HG02610 (cell line): Measurements from ENCODE around the gene RAMP3.

Experiments
- ATAC-seq: cut with Tn5 transposase; IDR thresholded peaks from one replicate; pipeline ENCODE4 v1.9.1; 2021; ENCODE audit warnings: mild to moderate bottlenecking, moderate library complexity; ENCODE audit not compliant: unreplicated experiment

RAMP3 gene

DNA sequence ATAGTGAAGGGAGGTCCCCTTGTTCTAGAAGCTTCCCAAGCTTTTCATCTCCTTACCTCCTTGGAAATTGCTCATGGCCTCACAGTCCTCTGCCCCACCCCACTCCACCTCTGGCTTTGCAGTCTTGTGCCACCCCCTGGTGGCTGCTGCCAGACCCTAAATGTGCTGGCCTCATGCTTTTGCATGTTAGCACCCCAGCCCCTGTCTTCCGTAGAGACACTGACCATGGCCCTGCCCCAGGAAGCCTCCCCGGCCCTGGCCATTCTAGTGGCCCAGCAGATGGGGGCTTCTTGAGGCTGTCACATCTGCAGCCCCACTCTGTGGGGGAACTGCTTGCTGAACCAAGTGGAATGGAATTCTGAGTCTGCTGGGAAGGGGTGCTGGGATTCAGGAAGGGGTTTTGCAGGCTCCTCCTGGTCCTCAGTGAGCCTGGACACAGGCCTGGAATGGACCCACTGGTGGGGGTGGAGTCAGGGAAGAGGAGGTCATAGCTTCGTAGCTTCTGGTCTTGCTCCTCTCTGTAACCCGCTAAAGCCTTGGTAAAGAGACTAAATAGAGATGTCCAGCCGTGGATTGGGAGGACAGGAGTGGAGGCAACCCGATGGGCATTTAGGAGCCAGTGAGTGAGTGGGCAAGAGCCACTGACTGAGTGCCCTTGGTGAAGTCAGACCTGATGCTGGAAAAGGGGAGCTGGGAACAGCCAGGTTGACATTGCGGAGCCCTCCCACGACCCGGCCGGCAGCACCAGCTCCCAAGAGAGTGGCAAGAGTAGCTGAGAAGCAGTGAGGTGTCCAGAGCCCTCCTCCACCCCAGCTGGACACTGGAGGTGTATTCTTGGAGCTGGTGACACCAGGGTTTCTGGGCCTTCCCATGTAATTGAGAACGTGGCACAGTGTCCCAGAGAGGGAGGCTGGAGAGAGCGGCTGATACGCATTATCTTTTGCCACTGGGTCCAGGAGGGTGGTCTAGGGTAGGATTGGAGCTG lies 20.9 kb downstream of the RAMP3 start:
- no peak for ATAC-seq

DNA sequence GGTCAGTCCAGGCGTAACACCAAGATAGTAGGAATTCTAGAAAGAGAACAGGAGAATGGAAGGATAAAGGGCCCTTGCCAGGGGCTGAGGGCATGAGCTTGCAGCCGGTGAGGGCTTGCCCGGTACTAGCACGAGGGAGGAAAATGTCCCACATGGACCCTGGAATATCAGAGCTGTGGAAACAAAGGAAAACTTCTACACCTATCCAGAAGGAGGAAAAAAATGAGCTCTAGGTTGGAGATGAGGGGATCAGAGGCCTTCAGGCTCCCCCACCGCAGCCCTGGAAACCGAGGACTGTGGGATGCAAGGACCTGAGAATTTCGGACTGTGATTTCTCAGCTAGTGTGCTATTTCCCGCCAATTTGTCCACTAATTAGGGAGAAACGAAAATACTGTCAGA lies 22.1 kb downstream of the RAMP3 start:
- ATAC-seq: no peak

DNA sequence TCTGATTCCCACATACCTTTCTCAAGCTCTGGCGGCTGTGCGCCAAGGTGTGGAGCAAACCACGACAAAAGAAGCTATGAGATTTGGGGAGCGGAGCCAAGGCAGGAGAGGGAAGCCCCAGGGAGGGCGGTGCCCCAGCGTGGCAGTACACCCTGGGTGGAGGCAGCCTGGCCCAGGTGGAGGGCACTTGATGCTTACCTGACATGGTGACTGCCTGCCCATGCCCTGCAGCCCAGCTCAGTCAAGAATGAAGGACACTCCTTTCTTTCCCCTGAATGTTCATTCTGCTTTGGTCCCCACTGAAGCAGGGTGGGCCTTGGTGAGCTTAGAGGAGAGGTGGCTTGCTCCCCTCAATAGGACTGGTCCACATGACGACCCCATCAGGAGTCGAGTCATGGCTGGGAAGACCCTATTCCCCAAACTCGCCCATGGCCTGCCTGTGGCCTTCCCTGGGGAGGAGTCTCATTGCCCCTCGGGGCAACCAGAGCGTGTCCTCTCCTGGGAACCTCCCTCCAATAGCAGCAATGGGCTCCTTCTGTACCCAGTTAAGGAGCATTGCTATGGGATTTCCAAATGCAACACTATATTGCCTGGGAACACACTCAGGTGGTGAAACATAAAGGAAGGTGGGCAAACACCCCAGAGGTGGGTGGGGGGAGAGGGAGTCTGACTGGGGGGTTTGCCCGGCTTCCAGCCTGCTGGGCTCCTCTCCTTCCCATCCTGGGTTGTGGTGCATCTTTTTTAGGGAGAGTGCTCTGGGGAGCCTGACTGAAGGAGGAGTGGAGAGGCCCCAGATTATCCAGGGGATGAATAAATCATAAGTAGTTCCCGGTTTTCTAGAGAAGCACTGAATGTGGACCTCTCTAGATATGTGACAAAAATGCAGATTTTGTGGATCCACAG lies 22.7 kb downstream of the RAMP3 start:
- no peak for ATAC-seq

DNA sequence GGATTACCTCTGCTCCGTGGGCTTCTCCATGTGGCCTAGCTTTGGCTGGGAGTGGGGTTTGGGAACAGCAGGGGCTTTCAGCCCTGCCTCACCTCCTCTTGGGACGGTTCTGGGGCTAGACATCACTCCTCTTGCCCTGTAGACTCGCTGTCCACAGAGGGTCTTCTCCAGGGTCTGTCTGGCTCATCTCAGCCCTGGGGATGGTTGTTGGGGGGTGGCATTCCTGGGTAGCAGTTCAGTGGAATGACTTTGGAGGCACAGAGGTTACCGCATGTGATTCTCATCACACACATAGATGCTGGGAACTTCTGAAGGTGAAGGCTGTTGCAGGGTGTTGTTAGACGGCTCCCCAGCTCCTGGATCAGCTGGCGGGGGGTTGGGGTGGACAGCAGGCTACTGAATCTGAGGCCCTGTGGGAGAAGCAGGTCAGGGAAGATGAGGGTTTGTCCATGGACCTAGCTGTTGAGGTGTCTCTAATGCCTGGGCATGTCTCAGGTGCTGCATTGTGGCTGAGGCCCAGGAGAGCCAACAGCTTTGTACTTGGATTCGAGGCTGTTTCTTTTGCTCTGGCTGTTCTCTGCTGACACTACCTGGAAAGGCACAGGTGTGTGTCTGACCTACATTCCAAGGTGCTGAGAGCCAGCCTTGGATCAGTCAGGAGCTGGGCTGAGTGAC lies 23.8 kb downstream of the RAMP3 start:
- no peak for ATAC-seq

DNA sequence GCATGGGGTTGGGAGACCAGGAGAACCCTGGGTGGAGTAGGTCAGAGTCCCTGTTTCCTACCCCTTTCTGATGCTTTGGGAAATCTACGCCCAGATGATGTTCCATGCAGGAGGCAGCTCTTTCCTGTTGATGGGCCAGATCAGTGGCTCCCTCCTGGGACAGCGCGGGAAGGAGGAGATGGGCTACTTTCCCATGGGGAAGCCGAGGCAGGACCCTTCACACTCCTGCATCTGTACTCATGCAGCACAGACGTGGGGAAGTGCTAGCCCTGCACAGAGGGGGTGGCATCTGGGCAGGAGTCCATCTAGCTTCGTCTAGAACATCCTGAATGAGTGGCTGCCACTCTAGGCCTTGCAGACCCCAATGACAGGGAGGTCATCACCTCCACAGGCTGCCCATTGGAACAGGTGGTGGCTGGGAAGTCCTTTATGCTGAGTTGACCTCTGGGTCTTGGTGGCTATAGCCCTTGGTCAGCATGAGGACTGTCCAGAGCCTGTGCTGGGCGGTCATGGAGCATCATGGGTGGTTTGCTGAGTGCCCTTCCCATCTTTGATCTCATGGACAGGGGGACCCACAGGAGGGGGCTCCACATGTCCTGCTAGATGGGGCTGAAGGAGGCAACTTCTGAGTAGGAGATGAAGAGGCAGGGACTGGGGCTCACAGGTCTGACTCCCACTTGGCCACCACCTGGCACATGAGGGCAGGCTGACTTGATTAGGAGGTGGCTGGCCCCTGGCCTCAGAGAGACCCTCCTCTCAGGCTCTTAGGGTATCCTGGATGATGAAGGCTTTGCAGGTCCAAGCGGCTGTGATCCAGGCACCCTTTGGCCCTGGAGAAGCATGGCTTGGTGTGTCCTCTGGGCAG lies 24.6 kb downstream of the RAMP3 start:
- no peak for ATAC-seq

DNA sequence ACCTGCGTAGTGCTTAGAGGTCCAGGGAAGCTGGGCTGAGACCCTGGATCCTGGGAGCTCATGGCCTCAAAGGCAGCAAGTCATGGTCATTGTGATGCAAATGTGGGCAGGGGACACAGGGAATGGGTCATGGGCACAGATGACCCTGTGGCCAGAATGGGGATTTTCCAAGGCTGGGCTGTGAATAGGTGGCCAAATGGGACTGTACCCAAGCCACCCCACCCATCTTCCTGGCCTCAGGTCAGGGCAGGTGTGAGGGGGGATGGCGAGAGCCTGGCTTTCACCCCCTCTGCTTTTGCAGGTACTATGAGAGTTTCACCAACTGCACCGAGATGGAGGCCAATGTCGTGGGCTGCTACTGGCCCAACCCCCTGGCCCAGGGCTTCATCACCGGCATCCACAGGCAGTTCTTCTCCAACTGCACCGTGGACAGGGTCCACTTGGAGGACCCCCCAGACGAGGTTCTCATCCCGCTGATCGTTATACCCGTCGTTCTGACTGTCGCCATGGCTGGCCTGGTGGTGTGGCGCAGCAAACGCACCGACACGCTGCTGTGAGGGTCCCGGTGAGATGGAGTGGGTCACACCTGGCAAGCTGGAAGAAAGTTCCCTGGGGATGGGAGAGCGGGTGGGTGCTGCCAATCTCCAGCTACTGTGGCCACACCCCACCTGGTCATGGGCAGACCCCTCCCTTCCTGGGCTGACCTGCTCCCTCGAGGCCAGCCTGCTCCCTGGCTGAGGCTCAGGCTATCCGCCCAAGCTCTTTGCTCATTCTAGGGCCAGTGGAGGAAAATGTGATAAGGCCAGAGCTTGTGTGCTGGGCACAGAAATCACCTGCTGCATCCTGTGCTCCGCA lies 25.5 kb downstream of the RAMP3 start:
- no peak for ATAC-seq

DNA sequence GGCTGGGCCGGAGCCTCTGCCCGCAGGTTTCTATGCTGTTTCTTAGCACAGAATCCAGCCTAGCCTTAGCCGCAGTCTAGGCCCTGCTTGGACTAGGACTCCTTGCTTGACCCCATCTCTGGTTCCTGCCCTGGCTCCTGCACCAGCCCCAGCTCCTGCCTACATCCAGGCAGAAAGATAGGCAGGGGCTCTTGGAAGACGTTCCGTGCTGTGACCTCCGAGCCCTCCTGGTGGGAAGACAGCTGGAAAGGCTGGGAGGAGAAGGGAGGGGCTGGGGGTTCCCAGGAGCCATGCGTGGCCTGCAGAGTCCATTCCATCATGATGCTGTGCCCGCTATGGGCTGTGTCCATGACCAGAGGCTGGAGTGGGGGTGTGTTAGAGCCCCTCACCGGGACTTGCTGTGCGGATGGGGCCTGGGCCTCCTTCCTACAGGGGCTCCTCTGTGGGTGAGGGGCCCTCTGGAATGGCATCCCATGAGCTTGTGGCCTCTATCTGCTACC lies 26.2 kb downstream of the RAMP3 start:
- no peak for ATAC-seq

DNA sequence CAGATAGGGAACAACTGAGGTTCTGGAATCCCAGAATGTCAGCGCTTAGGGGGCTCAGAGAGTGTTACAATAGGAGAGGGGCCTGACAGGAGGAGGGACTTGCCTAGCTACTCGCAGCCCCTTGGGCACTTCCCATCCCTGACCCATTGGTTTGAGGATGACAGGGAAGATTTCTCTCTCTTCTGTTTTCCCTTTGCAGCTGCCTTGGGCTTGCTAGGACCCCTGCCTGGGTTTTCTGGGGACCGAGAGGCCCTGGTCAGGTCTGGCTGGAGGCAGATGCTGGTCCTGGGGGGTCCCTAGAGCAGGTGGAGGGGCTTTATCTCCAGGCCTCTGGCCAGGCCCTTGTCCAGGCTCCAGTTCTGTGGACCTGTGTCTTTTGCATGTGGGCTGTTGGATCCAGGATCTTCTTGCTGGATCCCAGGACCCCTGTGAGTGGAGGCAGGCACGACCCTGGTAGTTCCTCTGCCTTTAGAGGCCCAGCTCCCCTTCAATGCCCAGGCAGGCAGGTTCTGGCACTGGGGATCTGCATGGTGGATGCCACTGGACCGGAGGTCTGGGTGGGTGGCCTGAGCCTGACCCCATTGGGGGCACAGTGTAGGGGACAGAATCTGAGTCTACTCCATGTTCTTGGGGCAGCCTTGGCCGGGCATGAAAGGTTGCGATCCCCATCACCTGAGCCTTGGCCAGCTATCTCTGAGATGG lies 26.9 kb downstream of the RAMP3 start:
- ATAC-seq: no peak

DNA sequence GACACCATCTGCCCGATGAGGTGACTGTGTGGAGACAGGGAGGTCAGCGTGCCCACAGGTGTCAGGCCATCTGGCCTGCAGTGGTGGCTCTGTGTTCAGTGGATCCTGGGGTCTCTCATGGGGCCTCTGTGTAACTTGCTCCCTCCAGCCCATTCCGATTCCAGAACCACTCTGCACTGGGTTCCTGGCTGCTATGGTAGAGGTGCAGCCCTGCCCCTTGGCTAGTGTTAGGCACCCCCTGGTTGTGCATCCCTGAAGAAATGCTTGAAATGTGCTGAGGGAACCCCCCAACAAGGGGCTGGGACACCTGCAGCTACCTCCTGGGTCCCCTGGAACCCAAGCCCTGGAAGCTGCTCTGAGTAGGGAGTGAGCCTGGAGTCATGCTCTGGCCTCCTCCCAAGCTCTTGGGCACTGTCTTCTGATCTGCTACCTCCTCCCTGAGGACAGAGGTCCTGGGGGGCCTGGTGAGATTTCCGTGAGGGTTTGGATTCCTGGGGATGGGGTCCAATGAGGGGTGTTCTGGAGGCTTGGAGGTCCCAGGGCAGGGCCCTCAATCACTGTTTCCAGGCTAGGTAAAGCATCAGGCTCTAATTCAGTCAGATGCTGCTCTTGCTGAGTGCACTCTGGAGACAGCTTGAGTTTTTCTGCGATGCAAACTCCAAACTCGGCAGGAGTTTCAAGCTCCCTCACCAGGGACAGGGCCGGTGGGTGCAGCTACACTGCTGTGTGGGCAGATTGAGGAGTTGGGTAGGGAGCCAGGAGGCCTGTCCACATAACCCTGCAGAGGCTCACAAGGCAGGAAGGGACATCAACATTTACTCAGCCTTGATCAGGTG lies 27.7 kb downstream of the RAMP3 start:
- ATAC-seq: no peak

DNA sequence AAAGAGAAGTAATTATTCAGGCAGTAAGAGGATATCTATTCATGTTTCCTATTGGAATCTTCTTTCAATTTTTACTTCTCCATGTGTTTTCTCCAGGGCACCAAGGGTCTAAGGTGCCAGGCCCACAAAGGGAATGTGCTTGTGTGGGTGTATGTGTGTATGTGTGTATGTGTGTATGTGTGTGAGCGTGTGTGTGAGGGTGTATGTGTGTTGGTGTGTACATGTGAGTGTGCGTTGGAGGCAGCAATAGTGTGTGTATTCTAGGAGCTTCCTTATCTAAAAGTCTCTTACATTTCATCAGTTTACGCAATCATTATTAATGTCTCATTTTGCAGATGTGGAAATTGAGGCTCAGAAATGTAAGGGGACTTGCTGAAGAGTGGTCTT lies 28.3 kb downstream of the RAMP3 start:
- no peak for ATAC-seq

DNA sequence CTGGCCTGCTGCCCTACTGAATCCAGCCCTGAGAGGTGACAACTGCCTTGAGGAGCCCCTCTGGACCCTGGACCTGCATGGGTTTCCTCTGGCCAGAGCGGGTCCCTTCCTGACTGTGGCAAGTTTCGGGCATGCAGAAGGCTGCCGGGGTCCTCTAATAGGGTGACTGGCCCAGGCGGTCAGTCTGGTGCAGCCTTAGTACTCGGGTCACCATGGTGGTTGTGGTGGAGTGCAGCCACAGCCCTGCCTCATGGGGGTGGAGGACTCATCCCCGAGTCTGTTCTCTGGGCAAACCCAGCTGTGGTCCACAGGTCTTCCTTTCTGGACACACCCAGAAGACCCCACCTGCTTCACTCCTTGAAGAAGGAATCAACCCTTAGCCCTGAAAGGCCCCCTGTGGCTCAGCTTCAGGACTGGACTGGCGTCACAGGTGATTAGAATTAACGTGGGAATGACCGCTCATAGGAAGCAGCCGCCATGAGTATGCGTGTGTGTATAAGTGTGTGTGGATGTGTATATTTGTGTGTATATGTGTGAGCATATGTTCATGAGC lies 28.7 kb downstream of the RAMP3 start:
- no peak for ATAC-seq

DNA sequence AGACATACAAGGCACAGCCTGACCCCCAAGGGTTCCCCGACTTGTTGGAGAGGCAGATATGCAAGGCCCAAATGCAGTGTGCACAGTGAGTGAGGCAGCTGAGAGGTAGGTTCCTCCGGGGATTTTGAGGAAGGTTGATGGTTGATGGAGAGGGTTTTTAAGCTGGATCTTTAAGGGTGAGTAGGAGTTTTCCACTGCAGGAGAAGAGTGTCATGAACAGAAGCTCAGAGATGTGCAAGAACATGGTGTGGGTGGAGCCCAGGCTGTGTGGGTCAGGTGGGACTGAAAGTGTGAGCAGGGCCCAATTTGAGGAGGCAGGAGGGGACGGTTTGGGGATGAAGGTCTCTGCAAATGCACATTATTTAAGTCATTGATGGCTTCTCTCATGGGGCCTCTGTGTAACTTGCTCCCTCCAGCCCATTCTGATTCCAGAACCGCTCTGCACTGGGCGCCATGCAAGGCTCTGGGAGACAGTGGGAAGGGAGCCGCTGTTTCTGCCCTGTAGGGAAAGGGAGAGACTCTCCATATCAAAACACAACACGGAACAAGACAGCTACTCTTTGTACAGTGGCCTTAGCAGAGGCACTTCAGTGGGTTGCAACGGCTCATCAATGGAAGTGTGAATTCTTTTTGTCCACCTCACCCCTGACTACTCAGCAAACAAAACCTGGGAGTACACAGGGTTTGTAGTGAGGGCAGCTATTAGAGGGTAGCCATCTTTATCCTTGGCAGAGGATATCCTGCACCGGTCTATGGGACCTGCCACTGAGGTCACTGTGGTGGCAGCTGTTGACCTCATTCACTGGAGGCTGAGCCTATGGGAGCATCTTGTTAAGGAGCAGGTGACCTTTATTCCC lies 29.7 kb downstream of the RAMP3 start:
- no peak for ATAC-seq

DNA sequence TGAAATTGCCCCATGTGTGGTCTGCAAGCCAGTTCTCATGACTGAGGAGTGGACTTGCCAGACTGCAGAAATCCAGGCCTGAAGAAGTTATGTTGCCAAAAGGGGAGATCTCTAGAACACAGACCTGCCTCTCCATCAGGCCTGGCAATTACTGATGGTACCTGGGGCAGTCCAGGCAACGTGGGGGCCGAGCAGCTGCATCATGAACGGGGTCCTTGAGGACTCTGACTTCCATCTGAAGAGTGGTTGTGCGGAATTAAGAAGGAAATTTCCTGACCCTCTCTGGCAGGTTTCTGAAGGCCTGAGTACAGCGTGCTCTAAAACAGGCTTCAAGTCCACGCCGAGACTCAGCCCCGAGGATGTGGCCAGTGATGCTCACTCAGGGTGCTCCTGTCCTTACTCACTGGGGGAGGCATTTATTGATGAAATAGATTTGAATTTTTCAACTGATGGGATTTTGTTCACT lies 30.4 kb downstream of the RAMP3 start:
- ATAC-seq: no peak

DNA sequence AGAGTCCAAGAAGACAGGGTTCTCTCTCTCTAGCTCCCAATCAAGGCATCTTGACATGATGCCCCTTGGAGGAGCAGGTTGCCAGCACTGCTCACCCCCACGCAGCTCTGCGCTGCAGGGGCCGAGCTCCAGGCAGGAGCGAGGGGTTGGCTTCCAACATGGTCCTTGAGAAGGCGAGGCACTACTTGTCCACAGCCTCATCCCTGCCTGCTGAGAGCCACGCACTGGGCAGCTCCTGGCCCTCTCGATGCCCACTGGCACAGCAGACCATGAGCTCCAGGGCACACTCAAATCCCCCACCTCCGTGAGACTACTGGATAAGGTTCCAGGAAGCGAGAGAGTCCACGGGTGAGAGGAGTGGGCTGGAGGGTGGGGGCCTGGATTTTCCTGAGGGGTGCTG lies 31.1 kb downstream of the RAMP3 start:
- no peak for ATAC-seq

DNA sequence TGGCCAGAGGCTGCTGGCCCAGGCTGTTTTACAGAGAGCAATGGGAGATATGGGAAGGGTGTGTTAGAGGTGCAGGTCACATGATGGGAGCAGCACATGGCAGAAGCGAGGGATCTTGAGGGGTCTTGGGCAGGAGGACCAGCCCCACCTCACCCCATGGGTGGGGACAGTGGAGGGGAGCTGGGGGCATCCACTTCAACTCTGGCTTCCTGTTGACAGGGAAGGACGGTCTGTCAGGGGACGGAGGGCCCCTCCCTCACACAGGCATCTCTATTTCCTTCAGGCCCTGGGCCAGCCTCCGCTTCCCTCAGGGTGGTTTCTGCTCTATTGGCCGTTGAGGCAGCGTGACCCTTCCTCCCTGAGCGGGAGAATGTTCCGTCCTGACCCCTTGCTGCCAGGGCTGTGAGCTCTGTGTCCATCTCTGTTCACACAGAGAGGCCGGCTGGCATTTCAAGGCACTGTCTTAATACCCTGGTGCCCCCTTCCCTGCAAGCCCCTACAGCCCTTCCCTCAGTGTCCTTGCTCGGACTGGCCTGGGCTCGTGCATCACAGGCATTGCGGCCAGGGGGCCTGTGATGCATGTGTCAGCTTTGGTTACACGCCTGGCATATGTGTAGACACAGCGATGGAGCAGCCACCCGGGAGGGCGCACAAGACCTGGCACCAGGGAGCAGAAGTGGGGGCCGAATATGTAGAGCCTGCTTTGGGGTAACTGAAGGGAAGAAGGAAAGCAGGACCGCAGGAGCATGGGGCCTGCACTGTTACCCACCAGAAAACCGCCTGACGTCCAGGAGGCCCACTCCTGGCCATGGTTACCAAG lies 31.8 kb downstream of the RAMP3 start:
- ATAC-seq: no peak
